ENCODE results near the gene BRD2.
A peak's percentile ranks its signal among the peaks of the same experiment; 100 is the strongest.

Gene BRD2

DNA sequence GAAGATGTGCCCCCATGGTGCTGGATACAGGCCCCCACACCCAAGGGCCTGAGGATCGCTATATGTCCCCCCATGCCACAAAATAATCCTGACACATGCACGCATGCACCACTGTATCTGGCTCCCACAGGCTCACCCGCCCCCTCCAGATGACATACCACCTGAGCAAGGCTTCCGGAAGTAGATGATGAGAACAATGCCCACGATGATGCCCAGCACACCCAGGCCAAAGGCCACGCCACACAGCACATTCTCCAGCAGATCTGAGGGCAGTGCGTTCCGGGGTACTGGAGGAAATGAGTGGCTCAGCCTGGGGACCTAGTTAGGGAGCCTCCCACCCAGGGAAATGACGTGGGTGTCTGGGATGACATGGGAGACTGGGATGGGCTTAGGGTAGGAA lies 19.3 kb upstream of the BRD2 start:
- DNase-seq (ENCODE audit: low spot score), result no peak

GRCh38 chr6:32950010-32950409 lies 18.4 kb upstream of the BRD2 start:
- no peak for DNase-seq (ENCODE audit: low spot score)

DNA sequence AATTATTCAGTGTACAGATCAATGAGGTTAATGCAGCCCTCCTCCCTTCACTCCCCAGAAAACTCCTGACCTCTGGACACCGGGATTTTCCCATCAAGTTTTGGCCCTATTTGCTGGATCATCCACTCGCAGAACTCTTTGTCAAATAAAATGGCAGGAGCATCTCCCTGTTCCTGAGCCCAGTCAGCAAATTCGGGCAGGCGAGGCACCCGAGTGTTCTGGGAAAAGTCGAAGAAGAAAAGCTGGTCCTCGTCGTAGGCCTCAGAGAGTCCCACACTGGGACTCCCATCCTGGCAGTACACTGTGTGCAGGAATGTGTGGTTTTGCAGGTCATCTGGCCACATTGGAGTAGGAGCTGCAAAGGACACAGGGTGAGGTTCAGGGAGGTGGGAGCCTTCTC lies 17.9 kb upstream of the BRD2 start:
- no peak for DNase-seq (ENCODE audit: low spot score)

- DNase-seq (ENCODE audit: low spot score), result peak; percentile 95
Measured at GRCh38 chr6:32952817-32953739, 15.3 kb upstream of the BRD2 start, which contains the start of gene HLA-DMA. HLA-DMA (minus strand) TSS chr6:32953097; CDS start chr6:32953036, 61 bp downstream.

DNA sequence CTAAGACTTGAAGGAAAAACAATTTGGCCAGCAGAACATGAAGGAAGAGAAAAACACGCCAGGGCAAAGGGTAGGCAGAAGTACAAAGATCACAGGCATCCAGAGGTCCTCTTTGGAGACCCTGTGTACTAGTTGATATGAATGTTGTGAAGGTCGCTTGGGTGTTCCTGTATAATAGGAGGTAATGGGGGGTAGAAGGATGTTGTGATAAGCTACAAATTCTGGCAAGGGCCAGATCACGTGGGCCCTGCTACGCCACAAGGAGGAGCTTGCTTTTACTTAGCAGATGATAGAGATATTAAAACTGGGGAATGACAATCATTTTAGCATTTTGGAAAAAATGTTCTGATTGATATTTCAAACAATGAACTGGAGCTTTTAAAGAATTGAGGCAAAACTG lies 14.6 kb upstream of the BRD2 start:
- no peak for DNase-seq (ENCODE audit: low spot score)

DNA sequence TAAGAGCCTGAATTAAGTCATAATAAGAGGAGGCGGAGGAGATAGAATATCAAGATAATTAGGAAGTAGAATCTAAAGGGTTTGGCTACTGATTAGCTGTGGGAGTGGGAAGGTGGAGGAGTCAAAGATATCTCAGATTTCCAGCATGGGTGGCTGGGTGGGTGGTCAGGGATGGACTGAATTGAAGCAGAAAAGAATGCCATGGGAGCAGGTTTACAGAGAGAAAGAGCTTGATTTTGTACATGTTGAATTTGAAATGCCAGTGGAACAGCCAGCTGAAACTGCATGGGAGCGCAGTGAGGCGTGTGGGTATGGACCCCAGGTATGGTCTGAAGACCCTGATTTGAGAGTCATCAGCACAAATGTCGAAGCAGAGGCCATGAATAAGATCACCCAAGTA lies 14.1 kb upstream of the BRD2 start:
- no peak for DNase-seq (ENCODE audit: low spot score)

GRCh38 chr6:32954986-32955802 lies 13.2 kb upstream of the BRD2 start:
- DNase-seq (ENCODE audit: low spot score), result peak; percentile 38

GRCh38 chr6:32956176-32956575 lies 12.2 kb upstream of the BRD2 start:
- DNase-seq (ENCODE audit: low spot score), result no peak

DNA sequence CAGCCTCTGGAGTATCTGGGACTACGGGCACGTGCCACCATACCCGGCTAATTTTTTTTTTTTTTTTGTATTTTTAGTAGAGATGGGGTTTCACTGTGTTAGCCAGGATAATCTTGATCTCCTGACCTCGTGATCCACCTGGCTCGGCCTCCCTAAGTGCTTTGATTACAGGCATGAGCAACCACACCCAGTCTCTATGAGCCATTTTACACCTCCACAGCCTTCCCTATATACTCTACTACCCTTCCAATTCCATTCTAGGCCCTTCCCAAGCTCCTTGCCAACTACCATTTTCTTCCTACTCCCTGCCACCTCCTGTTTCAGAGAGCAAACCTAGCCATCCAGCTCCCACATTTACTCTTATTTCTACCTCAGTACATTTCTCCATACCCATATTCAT lies 7.8 kb upstream of the BRD2 start:
- DNase-seq (ENCODE audit: low spot score), result no peak

- DNase-seq (ENCODE audit: low spot score), result no peak
Measured at GRCh38 chr6:32962213-32962826, 6.1 kb upstream of the BRD2 start.

GRCh38 chr6:32963866-32964265 lies 4.5 kb upstream of the BRD2 start:
- DNase-seq (ENCODE audit: low spot score), result no peak

DNA sequence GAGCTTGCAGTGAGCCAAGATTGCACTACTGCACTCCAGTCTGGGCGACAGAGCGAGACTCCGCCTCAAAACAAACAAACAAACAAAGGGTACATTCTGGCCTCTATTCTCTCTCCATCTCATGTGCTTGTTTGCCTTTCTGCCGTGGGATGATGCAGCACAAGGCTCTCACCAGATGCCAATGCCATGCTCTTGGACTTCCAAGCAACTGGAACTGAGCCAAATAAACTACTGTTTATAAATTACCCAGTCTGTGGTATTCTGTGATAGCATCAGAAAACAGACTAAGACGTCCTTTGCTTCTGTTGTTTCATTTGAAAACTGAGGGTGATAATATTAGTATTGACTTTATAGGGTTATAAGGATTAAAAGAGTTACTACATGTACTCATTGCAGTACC lies 3.6 kb upstream of the BRD2 start:
- DNase-seq (ENCODE audit: low spot score), result no peak

DNA sequence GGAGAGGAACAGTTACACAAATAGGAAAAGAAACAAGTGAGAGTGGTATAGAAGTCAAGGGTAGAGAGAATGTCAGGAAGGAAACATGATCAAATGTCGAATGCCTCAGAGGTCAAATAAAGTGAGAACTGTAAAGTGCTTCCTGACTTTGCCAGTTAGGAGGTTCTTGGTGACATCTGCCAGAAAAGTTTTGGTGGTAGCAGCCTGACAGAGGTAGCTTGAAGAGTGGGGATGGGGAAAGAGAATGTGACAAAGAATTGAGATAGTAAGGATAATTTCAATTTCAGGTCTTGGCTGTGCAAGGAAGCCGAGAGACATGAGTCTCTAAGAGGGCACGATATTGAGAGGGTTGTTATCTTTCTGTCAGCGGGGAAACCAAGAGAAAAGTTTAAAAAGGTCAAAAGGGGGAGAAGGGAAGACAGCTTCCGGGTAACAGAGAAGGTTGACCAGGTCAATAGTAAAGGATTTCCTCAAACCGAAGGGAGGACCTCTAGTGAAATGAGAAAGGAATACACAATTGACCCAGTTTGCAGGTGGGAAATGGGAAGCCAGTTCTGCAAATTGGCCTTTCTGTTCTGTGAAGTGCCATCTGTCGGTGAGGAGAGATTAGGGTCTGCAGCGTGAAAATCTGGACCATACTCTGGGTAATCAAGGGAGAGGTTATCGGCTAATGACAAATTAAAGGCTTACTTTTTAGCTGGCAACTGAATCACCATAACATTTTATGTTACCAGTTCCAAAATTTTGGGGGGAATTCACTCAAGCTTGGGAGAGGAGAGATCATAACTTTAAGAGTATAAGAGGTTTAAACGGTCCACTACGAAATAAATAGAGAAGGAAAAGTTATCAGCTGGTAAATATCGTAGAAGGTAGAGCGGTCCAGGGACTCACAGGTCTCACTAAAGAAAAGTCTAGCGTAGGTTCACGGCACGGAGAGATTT lies 973 bp upstream of the BRD2 start:
- DNase-seq (ENCODE audit: low spot score), result peak; percentile 93

DNA sequence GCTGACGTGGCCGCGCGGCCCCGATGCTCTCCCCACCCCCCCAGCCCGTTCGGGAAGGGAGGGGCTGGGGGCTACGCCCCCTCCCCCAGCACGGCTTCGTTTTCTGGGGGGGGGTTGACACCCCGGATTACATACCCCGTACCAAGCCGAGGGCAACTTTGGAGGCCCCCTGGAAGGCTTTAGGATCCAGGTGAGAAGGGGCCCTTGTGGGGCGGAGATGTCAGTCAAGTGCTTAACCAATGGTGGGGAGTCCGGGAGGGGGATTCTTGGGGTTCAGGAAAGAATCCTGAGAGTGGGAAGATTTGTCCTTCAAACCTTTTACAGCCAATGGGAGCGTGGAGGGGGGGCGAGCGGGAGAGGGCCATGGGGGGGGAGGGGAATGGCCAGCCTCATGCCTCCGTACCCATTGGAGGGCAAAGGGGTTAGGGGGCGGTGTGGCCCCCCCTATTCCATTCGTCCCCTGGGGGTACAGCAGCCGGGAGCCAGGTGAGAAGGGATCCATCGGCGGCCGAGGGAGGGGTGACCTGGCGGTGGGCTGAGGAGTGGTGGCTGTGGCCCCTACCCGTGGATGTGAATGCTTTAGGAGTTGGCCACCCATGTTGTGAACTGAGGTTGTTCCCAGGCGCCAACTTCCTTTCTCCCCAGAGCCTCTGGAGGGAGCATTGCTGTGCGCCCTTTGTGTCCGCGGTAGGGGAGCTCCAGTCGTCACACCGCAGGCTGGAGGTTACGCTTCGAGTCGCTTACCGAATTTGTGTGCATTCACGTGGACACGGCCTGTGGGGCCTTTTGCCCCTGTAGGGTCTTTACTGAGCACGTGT lies 682 bp downstream of the BRD2 start:
- DNase-seq (ENCODE audit: low spot score), result peak; percentile 88

- DNase-seq (ENCODE audit: low spot score), result peak; percentile 88
Measured at GRCh38 chr6:32969685-32970412, 1.5 kb downstream of the BRD2 start.

GRCh38 chr6:32970413-32971241 lies 2.2 kb downstream of the BRD2 start:
- peak; percentile 85 for DNase-seq (ENCODE audit: low spot score)

DNA sequence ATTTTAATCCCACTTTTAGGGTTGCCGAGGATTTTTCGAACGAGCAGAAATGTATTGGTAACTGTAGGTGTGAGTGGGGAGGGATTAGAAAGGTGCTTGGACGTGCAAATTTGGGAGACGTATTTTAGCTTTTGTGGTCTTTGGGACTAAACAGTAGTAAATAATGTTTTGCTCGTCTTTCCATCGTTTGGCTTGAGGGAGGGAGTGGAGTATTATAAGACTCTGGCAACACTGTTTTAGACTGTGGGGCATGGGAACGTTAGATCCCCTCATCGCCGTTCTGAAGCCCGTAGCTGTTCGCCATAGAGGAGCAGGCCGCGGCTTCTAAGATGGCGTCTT lies 2.8 kb downstream of the BRD2 start:
- no peak for DNase-seq (ENCODE audit: low spot score)

DNA sequence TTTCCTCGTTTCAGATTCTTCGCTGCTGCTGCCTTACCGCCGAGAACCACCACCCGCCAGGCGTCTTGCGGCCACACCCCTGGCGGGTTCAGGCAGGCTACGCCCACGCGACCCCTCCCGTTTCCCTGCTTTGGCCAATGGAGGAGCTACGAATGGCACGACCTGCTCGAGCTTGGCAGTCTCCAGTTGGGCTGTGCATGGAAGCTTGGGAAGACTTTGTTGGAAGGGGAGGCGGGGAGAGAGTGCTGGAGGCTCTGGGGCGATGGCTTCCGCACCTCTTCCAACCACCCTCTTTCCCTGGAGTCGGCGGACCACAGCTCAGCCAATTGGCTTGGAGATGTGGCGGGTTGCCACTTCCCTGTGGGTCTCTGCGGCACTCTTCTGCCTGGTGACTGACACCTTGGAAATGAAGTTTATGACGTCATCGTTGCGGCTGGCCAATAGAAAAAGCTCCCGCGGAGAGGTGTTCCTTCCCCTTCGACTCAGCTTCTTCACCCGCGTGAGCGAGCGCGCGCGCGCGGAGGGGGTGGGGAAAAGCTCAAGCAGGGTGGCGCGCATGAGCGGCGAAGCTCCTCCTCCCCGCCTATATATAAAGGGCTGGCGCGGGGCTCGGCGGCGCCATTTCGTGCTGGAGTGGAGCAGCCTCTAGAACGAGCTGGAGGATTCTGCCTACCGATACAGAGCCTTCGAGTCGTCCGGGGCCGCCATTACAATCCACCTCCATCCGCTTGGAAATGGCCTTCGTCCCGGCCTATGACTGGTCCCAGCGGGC lies 3.4 kb downstream of the BRD2 start:
- peak; percentile 100 for DNase-seq (ENCODE audit: low spot score)
